Osteoblast (primary cell): Measurements from ENCODE around the gene TENM3. TPM values are rescaled to one million over a fixed set of nuclear protein-coding genes. Genes with fewer than 3 reads are reported as not detected.

Experiments
- DNase-seq: peaks from one replicate; pipeline ENCODE4 v3.0.0; 2011; ENCODE audit warnings: low spot score, mixed read lengths; ENCODE audit not compliant: insufficient read length; ENCODE audit errors: missing footprints
- H2AFZ ChIP-seq: 2 replicates; pipeline ENCODE4 v1.6.0; 2011; ENCODE audit warnings: mild to moderate bottlenecking, low read length
- H3K27ac ChIP-seq: 2 replicates; pipeline ENCODE4 v1.5.1; 2011; ENCODE audit warnings: mild to moderate bottlenecking, low read depth, low read length, moderate library complexity
- H3K27me3 ChIP-seq: 2 replicates; pipeline ENCODE4 v1.6.0; 2012; ENCODE audit warnings: mild to moderate bottlenecking, control low read depth, inconsistent platforms, low read length, moderate library complexity; ENCODE audit not compliant: insufficient read depth
- H3K36me3 ChIP-seq: 2 replicates; pipeline ENCODE4 v1.5.1; 2011; ENCODE audit warnings: mild to moderate bottlenecking, low read length, control low read depth, moderate library complexity; ENCODE audit not compliant: insufficient read depth
- H3K4me1 ChIP-seq: 2 replicates; pipeline ENCODE4 v1.5.1; 2011; ENCODE audit warnings: mild to moderate bottlenecking, low read length, control low read depth, moderate library complexity; ENCODE audit not compliant: insufficient read depth
- H3K4me2 ChIP-seq: 2 replicates; pipeline ENCODE4 v1.6.0; 2011; ENCODE audit warnings: mild to moderate bottlenecking, low read length; ENCODE audit not compliant: insufficient read depth
- H3K4me3 ChIP-seq: fragments of 200-600 bp; sonication (generic); 3 replicates; pipeline ENCODE4 v1.5.1; 2012; ENCODE audit warnings: mild to moderate bottlenecking, low read length, inconsistent platforms; ENCODE audit not compliant: insufficient read depth
- H3K79me2 ChIP-seq: 2 replicates; pipeline ENCODE4 v1.6.0; 2012; ENCODE audit warnings: mild to moderate bottlenecking, low read length, control low read depth, inconsistent platforms; ENCODE audit not compliant: insufficient read depth
- H3K9me3 ChIP-seq: 2 replicates; pipeline ENCODE4 v1.5.1; 2011; ENCODE audit warnings: low read depth, low read length, control low read depth
- H4K20me1 ChIP-seq: 2 replicates; pipeline ENCODE4 v1.6.0; 2012; ENCODE audit warnings: mild to moderate bottlenecking, low read length, control low read depth; ENCODE audit not compliant: insufficient read depth
- total RNA-seq: library from RNA; depleted of rRNA; stranded (reverse); fragments of >200 nt; gene quantifications from 2 replicates; pipeline ENCODE4 v1.2.3, GENCODE V29; 2012
- TF ChIP-seq, protein P1 (sequence below): IDR thresholded peaks from 2 replicates; pipeline ENCODE4 v1.5.1; 2011; ENCODE audit warnings: mild to moderate bottlenecking, low read depth, low read length, moderate library complexity; ENCODE audit errors: extremely low read depth

The TENM3 gene
- total RNA-seq, 1 donor, result 59.0 TPM

DNA sequence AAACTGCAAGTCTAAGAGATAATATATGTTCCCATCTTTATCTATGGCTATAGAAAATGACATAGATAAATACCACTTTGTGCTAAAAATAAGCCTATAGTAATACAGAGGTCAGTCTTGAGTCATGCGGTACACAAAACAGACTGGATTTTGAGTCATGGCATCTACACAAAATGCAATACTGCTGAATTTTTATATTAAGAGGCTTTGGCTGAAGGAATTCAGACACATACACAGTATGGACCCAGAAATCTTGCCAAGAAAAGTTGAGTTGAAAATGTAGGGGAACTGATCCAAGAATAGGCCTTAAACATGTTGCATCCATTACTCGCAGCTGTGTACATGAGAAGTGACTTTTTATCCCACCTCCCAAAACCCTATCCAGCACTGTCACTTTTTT, 184.4 kb downstream of the TENM3 start:
- H3K36me3 ChIP-seq, result no peaks in the 10 kb centered on the region
- no peak overlapping the region for H2AFZ ChIP-seq
- H3K4me2 ChIP-seq, result no peak overlapping the region
- H3K9me3 ChIP-seq, result no peaks in the 10 kb centered on the region
- H3K79me2 ChIP-seq, result no peaks in the 10 kb centered on the region
- H3K27ac ChIP-seq, result no peak overlapping the region
- H3K27me3 ChIP-seq, result no peaks in the 10 kb centered on the region
- no peak for DNase-seq
- TF ChIP-seq, protein P1, sequence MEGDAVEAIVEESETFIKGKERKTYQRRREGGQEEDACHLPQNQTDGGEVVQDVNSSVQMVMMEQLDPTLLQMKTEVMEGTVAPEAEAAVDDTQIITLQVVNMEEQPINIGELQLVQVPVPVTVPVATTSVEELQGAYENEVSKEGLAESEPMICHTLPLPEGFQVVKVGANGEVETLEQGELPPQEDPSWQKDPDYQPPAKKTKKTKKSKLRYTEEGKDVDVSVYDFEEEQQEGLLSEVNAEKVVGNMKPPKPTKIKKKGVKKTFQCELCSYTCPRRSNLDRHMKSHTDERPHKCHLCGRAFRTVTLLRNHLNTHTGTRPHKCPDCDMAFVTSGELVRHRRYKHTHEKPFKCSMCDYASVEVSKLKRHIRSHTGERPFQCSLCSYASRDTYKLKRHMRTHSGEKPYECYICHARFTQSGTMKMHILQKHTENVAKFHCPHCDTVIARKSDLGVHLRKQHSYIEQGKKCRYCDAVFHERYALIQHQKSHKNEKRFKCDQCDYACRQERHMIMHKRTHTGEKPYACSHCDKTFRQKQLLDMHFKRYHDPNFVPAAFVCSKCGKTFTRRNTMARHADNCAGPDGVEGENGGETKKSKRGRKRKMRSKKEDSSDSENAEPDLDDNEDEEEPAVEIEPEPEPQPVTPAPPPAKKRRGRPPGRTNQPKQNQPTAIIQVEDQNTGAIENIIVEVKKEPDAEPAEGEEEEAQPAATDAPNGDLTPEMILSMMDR, result no peak
- no peaks in the 10 kb centered on the region for H4K20me1 ChIP-seq
- no peaks in the 10 kb centered on the region for H3K4me1 ChIP-seq
- H3K4me3 ChIP-seq, result no peak overlapping the region

DNA sequence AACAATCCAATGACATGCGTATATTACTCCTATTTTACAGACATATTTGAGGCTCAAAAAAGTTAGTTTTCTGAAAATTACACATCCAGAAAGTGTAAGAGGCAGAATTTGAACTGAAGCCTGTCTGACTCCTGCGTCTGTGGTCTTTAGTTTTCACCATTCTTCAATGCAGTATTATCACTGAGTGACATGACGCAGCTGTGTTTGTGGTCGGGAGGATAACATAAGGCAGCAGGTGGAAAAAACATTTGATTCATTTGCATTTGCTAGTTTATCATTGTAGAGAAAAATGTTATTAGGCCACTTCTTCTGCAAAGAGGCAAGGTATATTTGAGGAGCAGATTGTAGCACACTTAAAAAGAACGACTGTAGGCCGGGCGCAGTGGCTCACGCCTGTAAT, 186.7 kb downstream of the TENM3 start:
- H3K27ac ChIP-seq, result no peak overlapping the region

DNA sequence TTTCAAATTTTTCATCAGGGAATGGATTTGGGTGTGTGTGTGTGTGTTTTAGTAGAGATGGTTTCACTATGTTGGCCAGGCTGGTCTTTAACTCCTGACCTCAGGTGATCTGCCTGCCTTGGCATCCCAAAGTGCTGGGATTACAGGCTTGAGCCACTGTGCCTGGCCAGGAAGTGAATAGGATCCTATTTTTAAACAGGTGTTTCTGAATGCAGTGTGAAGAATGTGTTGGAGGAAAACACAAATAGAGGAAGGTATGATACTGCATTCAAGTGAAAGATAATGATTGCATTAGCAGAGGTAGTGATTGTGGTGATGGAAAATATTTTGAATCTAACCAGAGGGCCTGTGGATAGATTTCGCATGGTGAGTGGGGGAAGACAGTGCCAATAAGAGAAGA, 189.6 kb downstream of the TENM3 start:
- Histone ChIP-seq H3K4me1 (no peaks in the 10 kb centered on the region), H3K4me3 (no peak overlapping the region), H3K9me3 (no peaks in the 10 kb centered on the region), H3K36me3 (no peaks in the 10 kb centered on the region), H3K4me2 (no peak overlapping the region), H2AFZ (no peak overlapping the region), H3K27ac (no peak overlapping the region), H4K20me1 (no peaks in the 10 kb centered on the region), H3K27me3 (no peaks in the 10 kb centered on the region), H3K79me2 (no peaks in the 10 kb centered on the region)
- TF ChIP-seq, protein P1, result no peak
- no peak for DNase-seq

More for the DNA sequence above, 186.7 kb downstream of the TENM3 start:
- TF ChIP-seq, protein P1, result no peak
- Histone ChIP-seq H3K4me1 (no peaks in the 10 kb centered on the region), H3K4me3 (no peak overlapping the region), H2AFZ (no peak overlapping the region), H3K36me3 (no peaks in the 10 kb centered on the region), H3K4me2 (no peak overlapping the region), H3K9me3 (no peaks in the 10 kb centered on the region), H4K20me1 (no peaks in the 10 kb centered on the region), H3K27me3 (no peaks in the 10 kb centered on the region), H3K79me2 (no peaks in the 10 kb centered on the region)
- DNase-seq, result no peak

DNA sequence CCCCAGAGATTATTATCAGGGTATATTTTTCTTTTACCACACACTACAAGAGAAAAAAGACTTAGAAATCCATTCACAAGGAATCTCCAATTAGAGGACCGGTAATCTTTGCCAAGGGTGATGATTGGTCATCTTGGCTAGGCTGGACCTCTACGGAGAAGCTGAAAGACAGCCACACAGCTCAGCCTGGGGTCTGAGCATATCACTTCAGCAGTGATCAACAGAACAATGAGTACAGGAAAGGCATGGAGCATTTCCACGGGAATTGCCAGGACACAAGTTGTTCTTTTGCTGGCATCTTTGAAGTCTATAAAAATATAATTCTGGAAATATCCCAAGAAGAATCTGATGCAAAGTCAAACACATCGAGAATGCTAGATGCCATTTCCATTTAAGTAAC, 191.5 kb downstream of the TENM3 start:
- Histone ChIP-seq H3K4me3 (no peak overlapping the region), H4K20me1 (no peaks in the 10 kb centered on the region), H2AFZ (no peak overlapping the region), H3K79me2 (no peaks in the 10 kb centered on the region), H3K27me3 (no peaks in the 10 kb centered on the region), H3K4me1 (no peaks in the 10 kb centered on the region), H3K9me3 (no peaks in the 10 kb centered on the region), H3K27ac (no peak overlapping the region), H3K36me3 (no peaks in the 10 kb centered on the region), H3K4me2 (no peak overlapping the region)
- no peak for DNase-seq
- TF ChIP-seq, protein P1, result no peak
